OCI-LY7 (cell line): ENCODE results near the gene IER3. TPM values are rescaled to one million over a fixed set of nuclear protein-coding genes. Genes with fewer than 3 reads are reported as not detected.

Experiments used
- BruUV-seq: library from RNA; stranded (reverse); fragments of 400-500 nt; replicated peaks from 2 replicates; lab custom pipeline; 2021; lab: Mats Ljungman, UMichigan
- CTCF ChIA-PET: fragments of 300-600 bp; sonication (Branson Sonifier 250); formaldehyde crosslinking; loops from one replicate; lab custom pipeline; 2022; ENCODE audit warnings: antibody characterized with exemption; ENCODE audit not compliant: unreplicated experiment; lab: Charles Lee
- POLR2A ChIA-PET: fragments of 300-600 bp; sonication (Branson Sonifier 250); formaldehyde crosslinking; loops from one replicate; lab custom pipeline; 2022; ENCODE audit warnings: antibody characterized with exemption; lab: Charles Lee
- DNase-seq: peaks from one replicate; pipeline ENCODE4 v3.0.0-alpha.2; 2015; ENCODE audit warnings: low spot score
- H2AFZ ChIP-seq: fragments of 200-600 bp; sonication (generic), shearing (Covaris generic); 2 replicates; pipeline ENCODE4 v1.6.1; 2014; ENCODE audit warnings: mild to moderate bottlenecking, antibody characterized with exemption, low read length, moderate library complexity
- H3K27ac ChIP-seq: fragments of 200-600 bp; sonication (generic); 2 replicates; pipeline ENCODE4 v1.5.1; 2014; ENCODE audit warnings: mixed run types, low read depth, mild to moderate bottlenecking, moderate library complexity, low read length, inconsistent platforms; ENCODE audit not compliant: poor library complexity, severe bottlenecking
- H3K36me3 ChIP-seq: fragments of 200-600 bp; sonication (generic); 2 replicates; pipeline ENCODE4 v1.6.1; 2014; ENCODE audit warnings: mild to moderate bottlenecking, antibody characterized with exemption, low read length, moderate library complexity, mixed read lengths; ENCODE audit not compliant: insufficient read depth
- H3K4me1 ChIP-seq: fragments of 200-600 bp; sonication (generic); 2 replicates; pipeline ENCODE4 v1.5.1; 2014; ENCODE audit warnings: mild to moderate bottlenecking, low read length; ENCODE audit not compliant: insufficient read depth, poor library complexity, severe bottlenecking
- H3K4me2 ChIP-seq: fragments of 200-600 bp; sonication (generic); 2 replicates; pipeline ENCODE4 v1.6.1; 2014; ENCODE audit warnings: mild to moderate bottlenecking, low read length
- H3K4me3 ChIP-seq: fragments of 200-600 bp; sonication (generic); 2 replicates; pipeline ENCODE4 v1.5.1; 2014; ENCODE audit warnings: mild to moderate bottlenecking, low read depth, low read length; ENCODE audit not compliant: poor library complexity, severe bottlenecking
- H3K79me2 ChIP-seq: fragments of 200-600 bp; sonication (generic); 2 replicates; pipeline ENCODE4 v1.6.1; 2016; ENCODE audit warnings: low read depth, mild to moderate bottlenecking, low read length, moderate library complexity, mixed read lengths; ENCODE audit not compliant: insufficient read depth
- H3K9me2 ChIP-seq: fragments of 200-600 bp; sonication (generic); 2 replicates; pipeline ENCODE4 v1.6.1; 2016; ENCODE audit warnings: mild to moderate bottlenecking, low read length, mixed read lengths; ENCODE audit not compliant: insufficient read depth
- H3K9me3 ChIP-seq: fragments of 200-600 bp; sonication (generic); 2 replicates; pipeline ENCODE4 v1.6.1; 2014; ENCODE audit warnings: mild to moderate bottlenecking, mixed run types, low read length, mixed read lengths
- H4K20me1 ChIP-seq: fragments of 200-600 bp; sonication (generic); 2 replicates; pipeline ENCODE4 v1.6.1; 2014; ENCODE audit warnings: mild to moderate bottlenecking, antibody characterized with exemption, low read length, moderate library complexity, mixed read lengths; ENCODE audit not compliant: insufficient read depth
- CTCF ChIP-seq: fragments of 200-600 bp; sonication (generic); conservative IDR thresholded peaks from 2 replicates; pipeline ENCODE4 v1.5.1; 2014; ENCODE audit warnings: mild to moderate bottlenecking, antibody characterized with exemption, low read length, moderate library complexity, mixed read lengths
- EZH2phosphoT487 ChIP-seq: fragments of 200-600 bp; sonication (generic); IDR thresholded peaks from 2 replicates; pipeline ENCODE4 v1.6.1; 2018; ENCODE audit warnings: low read depth, borderline replicate concordance, mild to moderate bottlenecking, mixed run types, antibody characterized with exemption, low read length, moderate library complexity, mixed read lengths
- intact Hi-C: fragments of 100-400 bp; cut with micrococcal nuclease; formaldehyde crosslinking; loops from one replicate; pipeline ENCODE4 v1.10.0; 2022; ENCODE audit not compliant: unreplicated experiment
- total RNA-seq, 2 experiments: library from RNA; depleted of rRNA in 1 of 2; stranded (reverse); fragments of >200 nt in 1 of 2; shearing (Covaris generic) in 1 of 2; gene quantifications; 2 replicates each; pipeline ENCODE4 v1.2.3, GENCODE V29; 2014 to 2022

IER3 gene
- total RNA-seq, 2 experiments from 2014 or later: 1.3 to 2.8 TPM

GRCh38 chr6:30720738-30721197, 23.6 kb downstream of the IER3 start:
- peak; percentile 92 for DNase-seq
- Histone ChIP-seq H3K36me3 (peaks cover 60% of the 10 kb centered on the region), H3K79me2 (peaks cover 88% of the 10 kb centered on the region), H3K4me2 (peak overlapping the region; percentile 66), H3K4me3 (peak overlapping the region; percentile 91), H3K27ac (peak overlapping the region; percentile 97), H2AFZ (no peak overlapping the region), H3K9me2 (no peaks in the 10 kb centered on the region), H3K4me1 (peaks cover 52% of the 10 kb centered on the region), H4K20me1 (peaks cover 33% of the 10 kb centered on the region), H3K9me3 (no peaks in the 10 kb centered on the region)
- ChIA-PET POLR2A (interaction anchor here (0.6 to 6.0 kb wide), 9 partner anchors 10 to 105 kb away, joined by 3 to 71 read pairs (median 4); partner anchors contain the start of gene NRM), CTCF (interaction anchor here (0.6 to 2.0 kb wide), 2 partner anchors 10 to 31 kb away, joined by 3 to 7 read pairs; no protein-coding TSS in a partner anchor)
- intact Hi-C loops: loop anchor here (1.0 to 5.0 kb wide), 3 partner anchors 38 to 163 kb away; partner anchors contain the start of genes C6orf136, GNL1 and PRR3
- no TSS peak for BruUV-seq
- no peak for TF ChIP-seq EZH2phosphoT487
- TF ChIP-seq CTCF: no peak

- Histone ChIP-seq H3K4me1 (peaks cover 52% of the 10 kb centered on the region), H3K9me3 (no peaks in the 10 kb centered on the region)
- BruUV-seq: TSS peak; percentile 42
These were observed 24.3 kb downstream of the IER3 start, which contains the start of gene TUBB for GRCh38 chr6:30719791-30720737. Gene TUBB, plus strand, starts transcription at chr6:30720352. Its CDS starts 155 bp downstream, at chr6:30720507.

More at GRCh38 chr6:30719791-30720737, 24.3 kb downstream of the IER3 start, which contains the start of gene TUBB:
- peaks cover 55% of the 10 kb centered on the region for H3K36me3 ChIP-seq
- peaks cover 86% of the 10 kb centered on the region for H3K79me2 ChIP-seq
- intact Hi-C loops: loop anchor here (1.0 to 5.0 kb wide), 2 partner anchors 73 to 163 kb away; partner anchors contain the start of genes C6orf136, GNL1 and PRR3
- peak; percentile 98 for DNase-seq
- H3K4me2 ChIP-seq: peak within 1 kb of the TSS; percentile 98
- H4K20me1 ChIP-seq: peaks cover 26% of the 10 kb centered on the region
- POLR2A ChIA-PET: interaction anchor here (0.6 to 6.0 kb wide), 8 partner anchors 11 to 149 kb away, joined by 3 to 71 read pairs (median 6); partner anchors contain the start of genes ABCF1 and NRM
- TF ChIP-seq CTCF (no peak; the same call in 1 of the 2 replicates), EZH2phosphoT487 (no peak)
- CTCF ChIA-PET: interaction anchor here (0.6 kb wide), 1 partner anchor 31 kb away, joined by 3 read pairs; no protein-coding TSS in a partner anchor
- H2AFZ ChIP-seq: no peak within 1 kb of the TSS
- peak within 1 kb of the TSS; percentile 97 for H3K27ac ChIP-seq
- peak within 1 kb of the TSS; percentile 91 for H3K4me3 ChIP-seq
- H3K9me2 ChIP-seq: no peaks in the 10 kb centered on the region
